ENCODE data around the gene USPL1.

USPL1 gene

GRCh38 chr13:30689752-30690151 lies 72.0 kb downstream of the USPL1 start:
- Histone ChIP-seq H3K4me2 (peak overlapping the region; percentile 80), H3K9ac (peak overlapping the region; percentile 67; the same call in 1 of the 2 replicates), H4K20me1 (no peaks in the 10 kb centered on the region), H3K36me3 (no peaks in the 10 kb centered on the region), H3K9me3 (0 out of 2 replicates have a peak, but pooled peaks cover 5% of the 10 kb centered on the region), H3K4me1 (peaks cover 23% of the 10 kb centered on the region), H3K27ac (peak overlapping the region; percentile 71), H3K4me3 (peak overlapping the region; percentile 60), H3K27me3 (no peaks in the 10 kb centered on the region)
- no peak for TF ChIP-seq Cebpa-rat (IDR thresholded peaks at IDR 0.05)

- no peak for TF ChIP-seq Cebpa-rat (IDR thresholded peaks at IDR 0.05)
- 0 out of 2 replicates have a peak, but pooled peaks cover 5% of the 10 kb centered on the region for H3K9me3 ChIP-seq
- peak overlapping the region; percentile 60 for H3K4me3 ChIP-seq
- H3K4me1 ChIP-seq, result peaks cover 24% of the 10 kb centered on the region
- H3K4me2 ChIP-seq, result peak overlapping the region; percentile 80
- H3K27ac ChIP-seq, result peak overlapping the region; percentile 71
- peak overlapping the region; percentile 67 for H3K9ac ChIP-seq
- no peaks in the 10 kb centered on the region for H3K36me3 ChIP-seq
- H3K27me3 ChIP-seq, result no peaks in the 10 kb centered on the region
- no peaks in the 10 kb centered on the region for H4K20me1 ChIP-seq
Measured at GRCh38 chr13:30690282-30691188, 72.8 kb downstream of the USPL1 start.

- no peak for TF ChIP-seq Cebpa-rat (IDR thresholded peaks at IDR 0.05)
- H4K20me1 ChIP-seq, result no peaks in the 10 kb centered on the region
- H3K36me3 ChIP-seq, result no peaks in the 10 kb centered on the region
- H3K9me3 ChIP-seq, result 0 out of 2 replicates have a peak, but pooled peaks cover 5% of the 10 kb centered on the region
- no peak overlapping the region for H3K4me3 ChIP-seq
- H3K27ac ChIP-seq, result no peak overlapping the region
- H3K27me3 ChIP-seq, result no peaks in the 10 kb centered on the region
- peaks cover 40% of the 10 kb centered on the region for H3K4me1 ChIP-seq
- no peak overlapping the region for H3K9ac ChIP-seq
- H3K4me2 ChIP-seq, result no peak overlapping the region
Measured at GRCh38 chr13:30692113-30692512, 74.4 kb downstream of the USPL1 start.

DNA sequence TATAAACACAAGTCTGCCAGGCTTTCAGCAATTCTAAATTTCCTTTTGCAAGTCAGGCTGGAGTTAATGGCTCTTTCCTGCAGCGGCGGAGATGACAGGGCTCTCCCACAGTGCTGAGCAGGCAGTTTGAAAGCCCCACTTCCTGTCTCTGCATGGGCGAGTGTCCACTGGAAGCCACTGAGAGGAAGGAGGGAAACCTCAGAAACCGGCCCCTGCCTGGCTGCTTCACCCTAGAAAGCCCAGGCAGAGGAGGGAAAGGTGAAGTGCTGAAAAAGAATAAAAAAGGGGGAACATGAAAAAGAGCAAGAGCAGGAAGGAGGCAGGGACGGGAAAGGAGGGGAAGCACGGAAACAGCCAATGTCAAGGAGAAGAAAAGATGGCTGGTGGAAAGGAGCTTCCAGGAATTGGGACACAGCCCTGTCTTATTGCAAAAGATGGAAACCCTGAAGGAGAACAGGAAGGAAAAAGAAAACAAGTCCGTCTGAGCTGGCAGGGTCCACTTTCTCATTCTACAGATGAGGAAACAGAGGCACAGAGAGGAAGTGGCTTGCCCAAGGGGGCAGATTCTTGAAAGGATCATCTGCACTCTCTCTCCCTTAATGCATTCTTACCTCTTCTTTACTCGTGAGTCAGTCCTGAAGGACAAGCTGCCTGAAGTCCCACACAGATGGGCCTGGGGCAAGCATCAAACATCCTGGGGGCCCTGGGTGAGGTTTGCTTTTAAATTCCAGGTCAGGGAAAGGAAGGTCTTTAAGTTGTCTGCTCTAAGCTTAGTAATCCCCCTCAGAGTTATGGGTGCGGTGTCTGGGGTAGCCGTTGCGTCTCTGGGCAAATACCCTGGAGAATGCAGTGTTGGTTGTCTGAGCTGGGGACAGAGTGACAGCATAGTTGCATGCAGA lies 78.8 kb downstream of the USPL1 start:
- H3K4me1 ChIP-seq, result peaks cover 24% of the 10 kb centered on the region
- peak overlapping the region; percentile 60 for H3K4me2 ChIP-seq
- peak overlapping the region; percentile 27; the same call in 1 of the 2 replicates for H3K27ac ChIP-seq
- TF ChIP-seq Cebpa-rat (IDR thresholded peaks at IDR 0.05), result no peak
- no peaks in the 10 kb centered on the region for H3K9me3 ChIP-seq
- H3K27me3 ChIP-seq, result no peaks in the 10 kb centered on the region
- peak overlapping the region; percentile 39; the same call in 1 of the 2 replicates for H3K9ac ChIP-seq
- H3K36me3 ChIP-seq, result no peaks in the 10 kb centered on the region
- H3K4me3 ChIP-seq, result no peak overlapping the region
- no peaks in the 10 kb centered on the region for H4K20me1 ChIP-seq

DNA sequence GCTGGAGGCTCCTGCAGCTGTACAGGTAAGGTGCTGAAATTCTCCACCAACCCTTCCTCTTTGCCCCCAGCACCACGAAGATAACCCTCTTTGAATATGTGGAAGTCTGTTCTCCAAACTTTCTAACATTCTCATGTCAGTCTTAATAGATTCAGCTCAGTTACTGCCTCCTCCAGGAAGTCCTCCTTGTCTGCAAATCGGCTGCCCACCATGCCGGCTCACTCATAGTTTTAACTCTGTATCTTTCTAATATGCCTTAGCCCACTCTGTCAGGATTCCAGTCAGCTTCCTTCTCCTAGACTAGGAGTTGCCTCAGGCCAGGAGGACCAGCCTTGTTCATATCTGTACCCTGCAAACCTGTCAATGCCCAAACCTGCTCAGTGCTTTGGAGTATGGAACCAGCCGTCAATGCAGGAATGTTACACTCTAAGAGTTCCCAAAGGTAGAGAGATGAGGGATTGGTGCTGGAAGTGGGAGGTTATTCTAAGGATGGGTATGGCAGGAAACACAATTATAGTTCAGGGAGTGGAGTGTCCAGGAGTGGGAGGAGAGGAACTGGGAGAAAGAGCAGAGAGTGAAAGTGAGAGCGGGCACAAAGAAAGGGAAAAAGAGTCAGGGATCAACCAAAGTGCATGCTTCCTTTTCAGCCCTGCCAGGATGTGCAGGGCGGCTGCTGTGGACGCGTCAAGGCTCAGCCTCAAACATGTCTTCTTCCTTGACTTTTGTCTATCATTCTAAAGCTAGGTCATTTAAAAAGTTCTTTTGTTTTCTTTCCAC lies 79.6 kb downstream of the USPL1 start:
- peaks cover 23% of the 10 kb centered on the region for H3K4me1 ChIP-seq
- H3K4me3 ChIP-seq, result no peak overlapping the region
- no peaks in the 10 kb centered on the region for H3K9me3 ChIP-seq
- H3K27me3 ChIP-seq, result no peaks in the 10 kb centered on the region
- H3K27ac ChIP-seq, result no peak overlapping the region
- H3K9ac ChIP-seq, result no peak overlapping the region
- TF ChIP-seq Cebpa-rat (IDR thresholded peaks at IDR 0.05), result no peak
- H3K4me2 ChIP-seq, result peak overlapping the region; percentile 60
- no peaks in the 10 kb centered on the region for H4K20me1 ChIP-seq
- no peaks in the 10 kb centered on the region for H3K36me3 ChIP-seq

- Histone ChIP-seq H3K4me1 (peaks cover 23% of the 10 kb centered on the region), H3K9ac (no peak overlapping the region), H3K27me3 (no peaks in the 10 kb centered on the region), H3K4me3 (no peak overlapping the region), H3K4me2 (no peak overlapping the region; the same call in 1 of the 2 replicates), H3K36me3 (no peaks in the 10 kb centered on the region), H3K9me3 (no peaks in the 10 kb centered on the region), H3K27ac (no peak overlapping the region), H4K20me1 (no peaks in the 10 kb centered on the region)
- TF ChIP-seq Cebpa-rat (IDR thresholded peaks at IDR 0.05), result no peak
Measured at GRCh38 chr13:30697996-30698401, 80.3 kb downstream of the USPL1 start.

DNA sequence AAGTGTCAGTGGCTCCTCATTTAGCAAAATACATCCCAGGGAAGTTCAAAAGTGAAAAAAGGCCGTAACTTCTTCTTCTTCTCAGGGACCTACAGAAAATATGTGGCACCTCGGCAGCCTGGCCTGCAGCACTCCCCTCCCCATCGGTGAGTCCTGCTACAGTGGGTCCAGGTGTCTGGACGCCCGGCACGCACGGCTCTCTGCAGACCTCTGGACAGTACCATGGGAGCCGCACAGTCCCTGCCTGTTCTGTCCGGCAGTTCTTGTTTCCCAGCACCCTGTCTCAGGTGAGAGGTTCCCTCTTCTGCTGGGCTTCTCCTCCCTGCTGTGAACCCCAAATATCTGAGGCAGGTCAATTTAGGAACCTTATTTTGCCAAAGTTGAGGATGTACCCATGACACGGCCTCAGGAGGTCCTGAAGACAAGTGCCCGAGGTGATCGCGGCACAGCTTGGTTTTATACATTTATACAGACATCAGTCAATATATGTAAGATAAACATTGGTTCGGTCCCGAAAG lies 80.8 kb downstream of the USPL1 start:
- TF ChIP-seq Cebpa-rat (IDR thresholded peaks at IDR 0.05), result no peak
- Histone ChIP-seq H3K27ac (no peak overlapping the region), H3K4me2 (no peak overlapping the region), H4K20me1 (no peaks in the 10 kb centered on the region), H3K36me3 (no peaks in the 10 kb centered on the region), H3K9ac (no peak overlapping the region), H3K4me1 (peaks cover 23% of the 10 kb centered on the region), H3K27me3 (no peaks in the 10 kb centered on the region), H3K4me3 (no peak overlapping the region), H3K9me3 (no peaks in the 10 kb centered on the region)

DNA sequence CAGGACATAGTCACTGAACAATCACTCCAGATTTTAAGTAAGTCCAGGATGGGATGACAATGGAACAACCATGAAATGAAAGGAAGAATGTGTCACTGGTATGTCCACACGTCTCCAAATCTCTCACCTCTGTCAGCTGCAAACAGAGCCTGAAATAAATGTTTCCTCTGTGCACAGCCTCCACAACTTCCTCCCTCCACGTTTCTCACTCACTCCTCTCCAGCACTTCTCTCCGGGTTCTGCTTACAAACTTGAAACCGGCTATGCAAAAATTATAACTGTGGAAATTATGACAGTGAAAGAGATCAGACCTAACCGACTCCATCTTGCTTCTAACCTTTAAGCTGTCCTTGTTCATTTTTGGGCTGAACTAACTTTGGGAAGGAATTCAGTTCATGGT lies 82.6 kb downstream of the USPL1 start:
- Histone ChIP-seq H3K4me2 (no peak overlapping the region), H3K9ac (no peak overlapping the region), H3K27ac (no peak overlapping the region), H4K20me1 (no peaks in the 10 kb centered on the region), H3K9me3 (no peaks in the 10 kb centered on the region), H3K36me3 (no peaks in the 10 kb centered on the region), H3K27me3 (no peaks in the 10 kb centered on the region), H3K4me3 (no peak overlapping the region), H3K4me1 (peaks cover 36% of the 10 kb centered on the region)
- no peak for TF ChIP-seq Cebpa-rat (IDR thresholded peaks at IDR 0.05)

- Histone ChIP-seq H3K36me3 (no peaks in the 10 kb centered on the region), H3K9ac (no peak overlapping the region), H3K4me2 (no peak overlapping the region), H3K27ac (no peak overlapping the region), H3K27me3 (no peaks in the 10 kb centered on the region), H3K4me1 (peaks cover 20% of the 10 kb centered on the region), H3K9me3 (no peaks in the 10 kb centered on the region), H4K20me1 (no peaks in the 10 kb centered on the region), H3K4me3 (no peak overlapping the region)
- no peak for TF ChIP-seq Cebpa-rat (IDR thresholded peaks at IDR 0.05)
Measured at GRCh38 chr13:30702006-30702405, 84.3 kb downstream of the USPL1 start.

All from BLaER1 (cell line).